K562 (cell line): ENCODE results near the gene CACTIN. TPM values are rescaled to one million over a fixed set of nuclear protein-coding genes. Genes with fewer than 3 reads are reported as not detected.

ENCODE experiments used
- ATAC-seq: fragments of 200-7000 bp; cut with Tn5 transposase; 3 replicates; pipeline ENCODE4 v1.9.1; 2020; ENCODE audit warnings: moderate library complexity
- BruUV-seq: library from RNA; stranded (reverse); fragments of 400-500 nt; replicated peaks from 2 replicates; lab custom pipeline; 2021; lab: Mats Ljungman, UMichigan
- CTCF ChIA-PET: fragments of 300-600 bp; formaldehyde crosslinking; extraction: SDS; loops from one replicate; lab custom pipeline; 2021; ENCODE audit warnings: low intra/inter-chr PET ratio; lab: Yijun Ruan, JAX
- POLR2A ChIA-PET: fragments of 300-600, 350-650 bp; sonication (Branson Sonifier 250); formaldehyde crosslinking; extraction: SDS; loops from one replicate; lab custom pipeline; 2021; ENCODE audit warnings: antibody characterized with exemption, inconsistent platforms; lab: Yijun Ruan, JAX
- DNase-seq, 4 experiments: peaks; one replicate each; pipeline versions ENCODE4 v3.0.0 to v3.0.0-alpha.2; 2011 to 2018; ENCODE audit warnings: low spot score in 3 of 4, mixed read lengths in 3 of 4; ENCODE audit errors: extremely low read depth in 1 of 4
- FAIRE-seq: peaks from 2 replicates; lab custom pipeline; 2011; peaks lifted over from hg19 to GRCh38; lab: Jason Lieb, UNC
- H2AFZ ChIP-seq: 2 replicates; pipeline ENCODE4 v1.6.0; 2011; ENCODE audit warnings: low read depth, low read length, control low read depth, inconsistent platforms
- H3K27ac ChIP-seq: fragments of 200-600 bp; 3 replicates; pipeline ENCODE4 v1.8.0; 2011; ENCODE audit warnings: low read depth, mild to moderate bottlenecking, control low read depth, inconsistent platforms, low read length, moderate library complexity, mixed read lengths; ENCODE audit errors: extremely low read depth
- H3K27me3 ChIP-seq, 2 experiments: fragments of 300-600 bp in 1 of 2; 2 replicates in 1 of 2; 3 replicates in 1 of 2; pipeline versions ENCODE4 v1.6.0 to v1.8.0; 2011; ENCODE audit warnings: inconsistent platforms in 2 of 2, low read length in 2 of 2, mild to moderate bottlenecking in 1 of 2, mixed read lengths in 1 of 2, moderate library complexity in 1 of 2; ENCODE audit not compliant: control insufficient read depth in 2 of 2, insufficient read depth in 2 of 2
- H3K36me3 ChIP-seq: fragments of 300-600 bp; 3 replicates; pipeline ENCODE4 v1.8.0; 2011; ENCODE audit warnings: mild to moderate bottlenecking, low read length, inconsistent platforms; ENCODE audit not compliant: control insufficient read depth, insufficient read depth
- H3K4me1 ChIP-seq, 2 experiments: fragments of 200-600 bp in 1 of 2; replicated peaks in 1 of 2; 2 replicates in 1 of 2; 3 replicates in 1 of 2; pipeline versions ENCODE4 v1.5.1 to v1.8.0; 2011; ENCODE audit warnings: inconsistent platforms in 2 of 2, low read length in 2 of 2, mild to moderate bottlenecking in 1 of 2, mixed read lengths in 1 of 2, moderate library complexity in 1 of 2; ENCODE audit not compliant: control insufficient read depth in 2 of 2, insufficient read depth in 2 of 2
- H3K4me2 ChIP-seq: 2 replicates; pipeline ENCODE4 v1.6.1; 2011; ENCODE audit warnings: low read length, control low read depth, inconsistent platforms, mixed read lengths; ENCODE audit not compliant: insufficient read depth
- H3K4me3 ChIP-seq: fragments of 200-600 bp; sonication (generic), shearing (Covaris generic); 2 replicates; pipeline ENCODE4 v1.5.1; 2016; ENCODE audit warnings: control low read depth, inconsistent platforms
- H3K79me2 ChIP-seq: fragments of 200-600 bp; 3 replicates; pipeline ENCODE4 v1.8.0; 2011; ENCODE audit warnings: low read length, inconsistent platforms; ENCODE audit not compliant: control insufficient read depth, insufficient read depth
- H3K9ac ChIP-seq, 2 experiments: 2 replicates each; pipeline versions ENCODE4 v1.6.0 to v1.6.1; 2011; ENCODE audit warnings: low read depth in 2 of 2, low read length in 2 of 2, control low read depth in 1 of 2, inconsistent platforms in 1 of 2, mild to moderate bottlenecking in 1 of 2, mixed read lengths in 1 of 2; ENCODE audit not compliant: insufficient read depth in 1 of 2
- H3K9me1 ChIP-seq: one replicate; pipeline ENCODE4 v1.6.0; 2011; ENCODE audit warnings: inconsistent platforms, mild to moderate bottlenecking, low read length, moderate library complexity; ENCODE audit not compliant: control insufficient read depth, insufficient read depth
- H3K9me3 ChIP-seq: replicated peaks from 2 replicates; pipeline ENCODE4 v1.5.1; 2011; ENCODE audit warnings: low read depth, low read length, inconsistent platforms; ENCODE audit not compliant: control insufficient read depth, insufficient read depth
- H4K20me1 ChIP-seq: replicated peaks from 2 replicates; pipeline ENCODE4 v1.6.1; 2011; ENCODE audit warnings: low read length, inconsistent platforms, mixed read lengths; ENCODE audit not compliant: control insufficient read depth, insufficient read depth
- AFF4 ChIP-seq: sonication (generic); formaldehyde crosslinking; IDR thresholded peaks from 2 replicates; pipeline ENCODE4 v1.8.0; 2023; ENCODE audit warnings: mild to moderate bottlenecking, missing genetic modification reagents
- CCAR2 ChIP-seq: fragments of 200-400 bp; formaldehyde crosslinking; IDR thresholded peaks from 2 replicates; pipeline ENCODE4 v1.6.1; 2017; ENCODE audit warnings: mild to moderate bottlenecking, low read depth, low read length
- CREM ChIP-seq: IDR thresholded peaks from 2 replicates; pipeline ENCODE4 v1.6.1; 2014; ENCODE audit warnings: antibody characterized with exemption, low read depth
- FOXA1 ChIP-seq: fragments of 450-650 bp; IDR thresholded peaks from 2 replicates; pipeline ENCODE4 v1.6.1; 2016; ENCODE audit warnings: mild to moderate bottlenecking, borderline replicate concordance
- GTF2F1 ChIP-seq: IDR thresholded peaks from 2 replicates; pipeline ENCODE4 v1.6.1; 2011; ENCODE audit warnings: low read depth, low read length, improper control_type of control experiment
- MXI1 ChIP-seq: IDR thresholded peaks from 2 replicates; pipeline ENCODE4 v1.6.1; 2011; ENCODE audit warnings: low read depth, mild to moderate bottlenecking, improper control_type of control experiment, low read length
- SNAPC5 ChIP-seq: fragments of 250-450 bp; sonication (Bioruptor Pico); IDR thresholded peaks from 2 replicates; pipeline ENCODE4 v1.8.0; 2021; ENCODE audit warnings: moderate library complexity, mild to moderate bottlenecking, inconsistent platforms
- TOE1 ChIP-seq, 2 experiments: fragments of 450-650 bp in 1 of 2; sonication (generic) in 1 of 2; formaldehyde crosslinking in 1 of 2; IDR thresholded peaks; 2 replicates each; pipeline versions ENCODE4 v1.7.1 to v1.8.0; 2016 to 2022; ENCODE audit warnings: borderline replicate concordance in 2 of 2, mild to moderate bottlenecking in 2 of 2, antibody characterized with exemption in 1 of 2, inconsistent platforms in 1 of 2, low read depth in 1 of 2, missing genetic modification reagents in 1 of 2, moderate library complexity in 1 of 2
- ZHX1 ChIP-seq: fragments of 150-350 bp; conservative IDR thresholded peaks from 2 replicates; pipeline ENCODE4 v1.6.1; 2014; ENCODE audit warnings: low read length
- ZNF668 ChIP-seq: fragments of 250-450 bp; sonication (Bioruptor Pico); IDR thresholded peaks from 2 replicates; pipeline ENCODE4 v1.8.0; 2022; ENCODE audit warnings: mild to moderate bottlenecking, inconsistent platforms
- ZNF79 ChIP-seq: fragments of 250-450 bp; sonication (Bioruptor Pico); IDR thresholded peaks from 2 replicates; pipeline ENCODE4 v1.4.0; 2020; ENCODE audit warnings: low read depth, mild to moderate bottlenecking, moderate library complexity
- WGBS: fragments of 100-300 bp; shearing (Covaris generic); methylation state at CpG from one replicate; pipeline ENCODE4 v1.1.6; 2016; ENCODE audit warnings: low coverage, mixed read lengths; ENCODE audit not compliant: insufficient coverage; ENCODE audit errors: missing lambda C conversion rate; 5-methylcytosine and 5-hydroxymethylcytosine counted together
- in situ Hi-C: fragments of 300-500 bp; cut with MboI; formaldehyde crosslinking; loops from 4 replicates; pipeline ENCODE4 v1.15.0; 2018; ENCODE audit warnings: inconsistent platforms, mixed read lengths
- intact Hi-C: fragments of 100-400 bp; cut with micrococcal nuclease; formaldehyde crosslinking; loops from 2 replicates; pipeline ENCODE4 v1.14.2; 2022
- polyA plus RNA-seq, 8 experiments: library from polyadenylated mRNA; depleted of rRNA in 4 of 8; stranded (reverse) in 5 of 8; unstranded in 3 of 8; fragments of >200 nt; fragmentation: Nextera tagmentation in 2 of 8; fragmentation: Illumina TruSeq in 1 of 8; extraction: Ambion mirVana in 2 of 8; extraction: Trizol in 1 of 8; gene quantifications; 2 replicates each; pipeline versions ENCODE4 v1.2.1 to v1.2.3, GENCODE V29; 2011 to 2014; ENCODE audit warnings: inconsistent platforms in 1 of 8, missing spikeins in 1 of 8
- total RNA-seq, 7 experiments: library from RNA; depleted of rRNA in 6 of 7; stranded (reverse); fragments of >200 nt in 6 of 7; fragmentation: Illumina TruSeq in 2 of 7; extraction: Trizol in 2 of 7; gene quantifications; 2 replicates each; pipeline versions ENCODE4 v1.2.1 to v1.2.3, GENCODE V29; 2011 to 2021; ENCODE audit warnings: low replicate concordance in 1 of 7
- TF ChIP-seq, protein P1 (sequence below): IDR thresholded peaks from 2 replicates; pipeline ENCODE4 v1.6.1; 2011; ENCODE audit not compliant: insufficient read length; ENCODE audit errors: extremely low read depth

Gene CACTIN
- total and polyA plus RNA-seq, 9 of the 15 experiments (the other 6 are each of a cell fraction or from before 2014, with no cell fraction given), result 0.15 to 49.2 (median 15.0) TPM

DNA sequence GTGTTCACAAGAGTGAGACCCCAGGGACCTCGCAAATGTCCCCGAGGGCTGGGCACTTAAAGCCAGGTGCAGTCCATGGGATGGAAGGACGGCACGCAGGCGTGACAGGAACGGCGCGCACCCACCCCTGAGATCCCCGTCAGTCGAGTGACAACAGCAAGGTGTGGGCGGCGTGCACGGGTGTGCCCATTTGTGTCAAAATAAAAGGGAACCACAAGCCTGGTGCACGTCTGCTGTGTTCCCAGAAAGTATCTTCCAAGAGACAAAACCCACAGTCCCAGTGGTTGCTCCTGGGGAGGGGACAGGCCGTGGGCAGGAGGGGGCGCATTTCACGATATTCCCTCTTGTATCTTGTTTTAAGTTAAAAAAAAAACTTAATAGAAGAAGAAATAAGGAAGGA is 15.7 kb upstream of the CACTIN start (continued):
- TF ChIP-seq ZNF668 (CRISPR knock-in tag) (no peak), MXI1 (no peak)

GRCh38 chr19:3641515-3642269 is 15.1 kb upstream of the CACTIN start:
- POLR2A ChIA-PET, result no interaction called here
- in situ Hi-C loops, result no loop called here
- TF ChIP-seq TOE1 (IDR thresholded peaks at IDR 0.05; ENCODE audit: borderline replicate concordance) (no peak), TOE1 (CRISPR knock-in tag; IDR thresholded peaks at IDR 0.05; ENCODE audit: borderline replicate concordance, low read depth) (no peak), FOXA1 (no peak), GTF2F1 (no peak), CREM (no peak), AFF4 (CRISPR knock-in tag) (no peak), ZHX1 (no peak), ZNF79 (CRISPR knock-in tag) (no peak), CCAR2 (no peak), SNAPC5 (CRISPR knock-in tag) (no peak)
- TF ChIP-seq, protein P1, sequence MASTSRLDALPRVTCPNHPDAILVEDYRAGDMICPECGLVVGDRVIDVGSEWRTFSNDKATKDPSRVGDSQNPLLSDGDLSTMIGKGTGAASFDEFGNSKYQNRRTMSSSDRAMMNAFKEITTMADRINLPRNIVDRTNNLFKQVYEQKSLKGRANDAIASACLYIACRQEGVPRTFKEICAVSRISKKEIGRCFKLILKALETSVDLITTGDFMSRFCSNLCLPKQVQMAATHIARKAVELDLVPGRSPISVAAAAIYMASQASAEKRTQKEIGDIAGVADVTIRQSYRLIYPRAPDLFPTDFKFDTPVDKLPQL, result no peak

More at GRCh38 chr19:3641515-3642269, 15.1 kb upstream of the CACTIN start:
- Histone ChIP-seq H3K9me3 (no peaks in the 10 kb centered on the region), H3K36me3 (peaks cover 41% of the 10 kb centered on the region; the same call in 1 of the 3 replicates), H3K9me1 (peaks cover 4% of the 10 kb centered on the region), H3K79me2 (no peaks in the 10 kb centered on the region), H3K27ac (no peak overlapping the region), H3K4me2 (no peak overlapping the region), H3K9ac (no peak overlapping the region; a peak in 1 of 4 replicates), H3K27me3 (no peaks in the 10 kb centered on the region), H4K20me1 (peaks cover 7% of the 10 kb centered on the region; the same call in 1 of the 2 replicates), H3K4me1 (peaks cover 0 to 57% of the 10 kb centered on the region in 2 experiments; a peak in 3 of 5 replicates), H2AFZ (no peak overlapping the region), H3K4me3 (no peak overlapping the region)
- DNase-seq (no peak), FAIRE-seq (no peak), ATAC-seq (no peak)
- BruUV-seq, result no TSS peak
- intact Hi-C loops, result no loop called here
- CTCF ChIA-PET, result no interaction called here
- 91% methylated on average over 24 of the region's 28 CpGs for WGBS
